ENCODE data around the gene STPG2.
"Not testable (repeated sequence)": the region's sequence is repeated elsewhere in the genome, so short reads cannot be mapped to it uniquely, and the experiment has no call there.

The STPG2 gene

DNA sequence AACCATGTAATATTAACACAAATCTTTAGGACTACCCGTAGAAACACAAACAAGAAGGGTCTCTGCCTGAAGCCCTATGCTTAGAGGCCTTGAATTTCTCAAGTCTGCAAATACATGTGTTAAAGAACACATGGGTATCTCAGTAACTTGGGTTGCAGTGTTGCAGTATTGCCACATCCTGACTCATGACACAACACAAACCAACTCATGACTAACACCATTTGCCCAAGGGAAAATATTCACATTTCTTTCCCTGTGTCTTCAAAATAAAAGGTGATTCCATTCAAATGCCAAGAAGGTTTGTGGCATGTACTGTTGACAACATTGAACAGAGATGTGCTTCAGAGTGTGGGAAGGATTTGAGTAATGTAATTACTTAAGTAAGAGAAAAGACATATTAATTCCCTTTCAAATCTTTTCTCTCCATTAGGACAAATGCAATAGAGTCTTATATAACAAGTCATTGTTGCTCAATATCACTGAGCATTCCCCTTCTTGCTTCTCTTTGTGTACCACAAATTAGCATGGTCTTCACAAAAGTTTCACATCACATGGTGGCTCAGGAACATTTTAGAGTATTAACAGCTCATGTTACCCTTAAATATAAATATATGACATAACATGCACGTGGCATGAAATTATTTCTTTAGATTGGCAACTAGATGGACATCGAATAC is 487.1 kb downstream of the STPG2 start:
- no peak overlapping the region for H3K4me3 ChIP-seq (ENCODE audit: control insufficient read depth, low read depth, low read length)
- TF ChIP-seq, protein P1, sequence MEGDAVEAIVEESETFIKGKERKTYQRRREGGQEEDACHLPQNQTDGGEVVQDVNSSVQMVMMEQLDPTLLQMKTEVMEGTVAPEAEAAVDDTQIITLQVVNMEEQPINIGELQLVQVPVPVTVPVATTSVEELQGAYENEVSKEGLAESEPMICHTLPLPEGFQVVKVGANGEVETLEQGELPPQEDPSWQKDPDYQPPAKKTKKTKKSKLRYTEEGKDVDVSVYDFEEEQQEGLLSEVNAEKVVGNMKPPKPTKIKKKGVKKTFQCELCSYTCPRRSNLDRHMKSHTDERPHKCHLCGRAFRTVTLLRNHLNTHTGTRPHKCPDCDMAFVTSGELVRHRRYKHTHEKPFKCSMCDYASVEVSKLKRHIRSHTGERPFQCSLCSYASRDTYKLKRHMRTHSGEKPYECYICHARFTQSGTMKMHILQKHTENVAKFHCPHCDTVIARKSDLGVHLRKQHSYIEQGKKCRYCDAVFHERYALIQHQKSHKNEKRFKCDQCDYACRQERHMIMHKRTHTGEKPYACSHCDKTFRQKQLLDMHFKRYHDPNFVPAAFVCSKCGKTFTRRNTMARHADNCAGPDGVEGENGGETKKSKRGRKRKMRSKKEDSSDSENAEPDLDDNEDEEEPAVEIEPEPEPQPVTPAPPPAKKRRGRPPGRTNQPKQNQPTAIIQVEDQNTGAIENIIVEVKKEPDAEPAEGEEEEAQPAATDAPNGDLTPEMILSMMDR (IDR thresholded peaks at IDR 0.05; ENCODE audit: control insufficient read depth, insufficient read depth, low read depth, low read length, missing control alignments): no peak
- DNase-seq (ENCODE audit: low read depth): no peak

DNA sequence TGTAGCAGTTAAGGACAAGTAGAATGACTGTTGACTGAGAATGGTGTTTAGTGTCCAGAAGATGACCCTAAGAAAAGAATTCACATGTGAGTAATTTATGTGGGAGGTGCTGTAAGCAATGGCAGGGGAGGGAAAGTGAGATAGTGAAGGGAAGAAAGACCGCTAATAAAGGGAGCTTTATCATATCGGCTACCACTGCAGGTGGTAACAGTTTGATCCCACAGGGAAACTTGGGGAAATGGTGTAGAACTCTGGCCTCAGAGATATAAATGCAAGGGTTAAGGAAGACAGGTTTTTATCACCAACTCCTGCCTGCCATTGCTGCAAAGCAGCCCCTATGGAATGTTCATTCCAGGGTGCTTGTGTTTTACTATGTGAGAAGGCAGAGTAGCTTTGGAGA is 489.6 kb downstream of the STPG2 start:
- H3K4me3 ChIP-seq (ENCODE audit: control insufficient read depth, low read depth, low read length): no peak overlapping the region
- DNase-seq (ENCODE audit: low read depth): no peak
- TF ChIP-seq, protein P1 (IDR thresholded peaks at IDR 0.05; ENCODE audit: control insufficient read depth, insufficient read depth, low read depth, low read length, missing control alignments): no peak

DNA sequence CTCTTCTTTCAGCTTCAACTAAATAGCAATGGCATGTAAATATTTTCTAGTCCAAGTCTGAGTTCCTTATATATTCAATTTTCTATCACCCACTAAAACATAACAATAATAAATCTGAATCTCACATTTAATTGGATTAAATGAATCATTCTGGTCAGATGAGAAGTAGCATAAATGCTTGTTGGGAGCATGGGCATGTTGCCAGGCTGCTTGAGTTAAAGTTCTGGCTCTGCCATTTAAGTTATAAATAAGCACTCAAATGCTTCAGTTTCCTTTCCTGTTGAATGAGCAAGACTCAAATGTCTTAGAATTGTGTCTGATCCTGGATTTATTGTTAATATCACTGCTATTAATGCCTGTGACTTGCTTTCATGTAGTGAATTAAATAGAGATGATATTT is 496.3 kb downstream of the STPG2 start:
- no peak for DNase-seq (ENCODE audit: low read depth)
- TF ChIP-seq, protein P1 (IDR thresholded peaks at IDR 0.05; ENCODE audit: control insufficient read depth, insufficient read depth, low read depth, low read length, missing control alignments): no peak
- no peak overlapping the region for H3K4me3 ChIP-seq (ENCODE audit: control insufficient read depth, low read depth, low read length)

DNA sequence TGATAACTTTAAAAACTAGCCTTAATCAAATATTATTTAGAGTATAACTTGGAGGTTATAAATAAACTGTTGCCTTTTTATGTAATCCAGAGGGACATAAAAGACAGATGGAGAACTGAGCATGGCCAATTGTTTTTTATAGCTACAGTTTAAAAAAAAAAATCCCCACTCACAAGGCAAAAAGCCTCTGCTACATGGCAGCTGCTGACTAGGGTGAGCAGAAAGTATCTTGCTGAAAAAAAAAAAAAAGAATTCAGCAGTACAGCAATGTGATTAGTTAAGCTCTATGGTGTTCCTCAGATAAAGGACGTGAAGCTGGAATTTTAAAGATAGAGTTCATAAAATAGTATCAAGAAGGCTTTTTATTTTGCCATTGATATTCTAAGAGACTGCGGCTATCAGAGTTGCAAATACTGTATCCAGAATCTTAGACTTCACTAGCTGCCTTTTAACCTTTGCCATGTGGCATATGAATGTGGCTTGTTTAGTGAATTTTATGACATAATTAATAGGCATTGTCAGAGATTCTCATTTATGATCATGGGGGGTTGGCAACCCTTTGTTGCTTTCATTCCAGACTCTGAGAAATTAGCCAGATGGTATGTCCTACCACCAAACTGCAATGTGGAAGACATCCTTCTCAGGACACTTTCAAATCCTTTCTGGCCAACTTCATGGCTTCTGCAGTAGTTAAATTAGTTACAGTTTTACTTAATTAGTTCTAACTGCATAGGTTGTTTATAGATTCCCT is 498.0 kb downstream of the STPG2 start:
- no peak for DNase-seq (ENCODE audit: low read depth)
- no peak overlapping the region for H3K4me3 ChIP-seq (ENCODE audit: control insufficient read depth, low read depth, low read length)
- TF ChIP-seq, protein P1 (IDR thresholded peaks at IDR 0.05; ENCODE audit: control insufficient read depth, insufficient read depth, low read depth, low read length, missing control alignments): no peak

DNA sequence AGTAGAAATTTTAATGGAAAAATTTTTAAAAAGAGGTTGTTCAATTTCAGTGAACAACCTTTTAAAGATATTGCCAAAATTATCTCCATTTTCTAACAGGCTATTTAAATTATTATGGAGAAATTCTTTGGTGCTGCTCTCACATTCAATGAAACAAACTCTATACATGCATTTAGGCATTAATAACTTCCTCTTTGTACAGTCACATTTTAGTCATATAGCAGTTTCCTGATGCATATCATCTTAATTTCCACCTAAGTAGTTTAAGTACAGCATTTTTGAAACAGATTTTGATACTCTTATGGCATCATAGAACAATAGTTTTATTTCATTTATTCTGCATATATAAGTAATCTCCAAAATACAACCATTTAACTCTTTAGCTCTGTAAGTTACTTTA is 500.1 kb downstream of the STPG2 start:
- no peak overlapping the region for H3K4me3 ChIP-seq (ENCODE audit: control insufficient read depth, low read depth, low read length)
- TF ChIP-seq, protein P1 (IDR thresholded peaks at IDR 0.05; ENCODE audit: control insufficient read depth, insufficient read depth, low read depth, low read length, missing control alignments): no peak
- DNase-seq (ENCODE audit: low read depth): no peak

DNA sequence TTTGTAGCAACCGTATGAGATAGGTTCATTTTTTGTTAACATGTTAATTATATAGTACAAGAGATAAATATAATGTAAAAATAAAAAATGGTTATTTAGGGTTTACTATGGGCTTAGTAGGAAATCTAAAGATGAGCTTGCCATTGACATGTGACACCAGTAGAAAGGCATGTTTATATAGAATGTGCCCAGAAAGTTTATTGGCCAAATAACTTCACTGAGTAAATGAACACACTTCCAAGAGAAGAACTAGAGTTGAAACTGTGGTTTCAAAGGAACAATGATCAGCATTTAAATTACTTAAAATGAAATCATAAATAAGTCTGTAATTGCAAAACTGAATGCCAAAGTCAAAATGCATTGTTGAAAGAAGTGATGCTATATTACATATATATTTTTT is 503.3 kb downstream of the STPG2 start:
- TF ChIP-seq, protein P1 (IDR thresholded peaks at IDR 0.05; ENCODE audit: control insufficient read depth, insufficient read depth, low read depth, low read length, missing control alignments): no peak
- no peak for DNase-seq (ENCODE audit: low read depth)
- no peak overlapping the region for H3K4me3 ChIP-seq (ENCODE audit: control insufficient read depth, low read depth, low read length)

DNA sequence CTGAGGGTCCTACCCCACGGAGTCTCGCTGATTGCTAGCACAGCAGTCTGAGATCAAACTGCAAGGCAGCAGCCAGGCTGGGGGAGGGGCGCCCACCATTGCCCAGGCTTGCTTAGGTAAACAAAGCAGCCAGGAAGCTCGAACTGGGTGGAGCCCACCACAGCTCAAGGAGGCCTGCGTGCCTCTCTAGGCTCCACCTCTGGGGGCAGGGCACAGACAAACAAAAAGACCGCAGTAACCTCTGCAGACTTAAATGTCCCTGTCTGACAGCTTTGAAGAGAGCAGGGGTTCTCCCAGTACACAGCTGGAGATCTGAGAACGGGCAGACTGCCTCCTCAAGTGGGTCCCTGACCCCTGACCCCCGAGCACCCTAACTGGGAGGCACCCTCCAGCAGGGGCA is 509.4 kb downstream of the STPG2 start:
- not testable (repeated sequence) for H3K4me3 ChIP-seq (ENCODE audit: control insufficient read depth, low read depth, low read length); DNase-seq (ENCODE audit: low read depth)
